K562 (cell line): ENCODE measurements around the gene HDC. TPM values are rescaled to one million over a fixed set of nuclear protein-coding genes. Genes with fewer than 3 reads are reported as not detected.

Experiments used
- SMAD4 ChIP-seq: fragments of 250-450 bp; sonication (Bioruptor Pico); conservative IDR thresholded peaks from 2 replicates; pipeline ENCODE4 v1.8.0; 2021; ENCODE audit warnings: inconsistent platforms, mild to moderate bottlenecking, moderate library complexity
- SMARCC2 ChIP-seq: fragments of 450-650 bp; IDR thresholded peaks from 2 replicates; pipeline ENCODE4 v1.6.1; 2017; ENCODE audit warnings: antibody characterized with exemption, moderate library complexity, mild to moderate bottlenecking, low read depth
- SMC3 ChIP-seq: conservative IDR thresholded peaks from 2 replicates; pipeline ENCODE4 v1.6.1; 2011; ENCODE audit warnings: low read depth, low read length, improper control_type of control experiment; ENCODE audit not compliant: insufficient read depth
- SREBF2 ChIP-seq: sonication (generic); formaldehyde crosslinking; IDR thresholded peaks from 2 replicates; pipeline ENCODE4 v1.4.0; 2020; ENCODE audit warnings: mild to moderate bottlenecking, missing genetic modification reagents
- TEAD1 ChIP-seq, 2 experiments: fragments of 450-650 bp in 1 of 2; sonication (generic) in 1 of 2; formaldehyde crosslinking; IDR thresholded peaks; 2 replicates each; pipeline versions ENCODE4 v1.4.0 to v1.8.0; 2020 to 2022; ENCODE audit warnings: mild to moderate bottlenecking in 2 of 2, missing genetic modification reagents in 1 of 2
- TFAM ChIP-seq: fragments of 250-450 bp; sonication (Bioruptor Pico); conservative IDR thresholded peaks from 2 replicates; pipeline ENCODE4 v1.5.0; 2021; ENCODE audit warnings: mild to moderate bottlenecking, moderate library complexity
- ZNF324 ChIP-seq: fragments of 250-450 bp; sonication (Bioruptor Pico); IDR thresholded peaks from 2 replicates; pipeline ENCODE4 v1.4.0; 2020; ENCODE audit warnings: mild to moderate bottlenecking
- ZNF507 ChIP-seq: conservative IDR thresholded peaks from 2 replicates; pipeline ENCODE4 v1.6.1; 2017; ENCODE audit warnings: missing genetic modification characterization, missing compliant biosample characterization
- polyA plus RNA-seq, 8 experiments: library from polyadenylated mRNA; depleted of rRNA in 4 of 8; stranded (reverse) in 5 of 8; unstranded in 3 of 8; fragments of >200 nt; fragmentation: Nextera tagmentation in 2 of 8; fragmentation: Illumina TruSeq in 1 of 8; extraction: Ambion mirVana in 2 of 8; extraction: Trizol in 1 of 8; gene quantifications; 2 replicates each; pipeline versions ENCODE4 v1.2.1 to v1.2.3, GENCODE V29; 2011 to 2014; ENCODE audit warnings: inconsistent platforms in 1 of 8, missing spikeins in 1 of 8
- total RNA-seq, 7 experiments: library from RNA; depleted of rRNA in 6 of 7; stranded (reverse); fragments of >200 nt in 6 of 7; fragmentation: Illumina TruSeq in 2 of 7; extraction: Trizol in 2 of 7; gene quantifications; 2 replicates each; pipeline versions ENCODE4 v1.2.1 to v1.2.3, GENCODE V29; 2011 to 2021; ENCODE audit warnings: low replicate concordance in 1 of 7
- TF ChIP-seq, protein P1 (sequence below), 2 experiments: fragments of 450-650 bp in 1 of 2; sonication (generic) in 1 of 2; formaldehyde crosslinking in 1 of 2; IDR thresholded peaks; 2 replicates each; pipeline versions ENCODE4 v1.7.1 to v1.9.0; 2016 to 2022; ENCODE audit warnings: inconsistent platforms in 1 of 2, mild to moderate bottlenecking in 1 of 2, missing genetic modification reagents in 1 of 2
- TF ChIP-seq, protein P2 (sequence below): fragments of 250-450 bp; sonication (Bioruptor Pico); IDR thresholded peaks from 2 replicates; pipeline ENCODE4 v1.4.0; 2020; ENCODE audit warnings: mild to moderate bottlenecking, moderate library complexity, borderline replicate concordance

HDC gene
- total and polyA plus RNA-seq, 9 of the 15 experiments (the other 6 are each of a cell fraction or from before 2014, with no cell fraction given): 0.26 to 5.3 (median 0.99) TPM

DNA sequence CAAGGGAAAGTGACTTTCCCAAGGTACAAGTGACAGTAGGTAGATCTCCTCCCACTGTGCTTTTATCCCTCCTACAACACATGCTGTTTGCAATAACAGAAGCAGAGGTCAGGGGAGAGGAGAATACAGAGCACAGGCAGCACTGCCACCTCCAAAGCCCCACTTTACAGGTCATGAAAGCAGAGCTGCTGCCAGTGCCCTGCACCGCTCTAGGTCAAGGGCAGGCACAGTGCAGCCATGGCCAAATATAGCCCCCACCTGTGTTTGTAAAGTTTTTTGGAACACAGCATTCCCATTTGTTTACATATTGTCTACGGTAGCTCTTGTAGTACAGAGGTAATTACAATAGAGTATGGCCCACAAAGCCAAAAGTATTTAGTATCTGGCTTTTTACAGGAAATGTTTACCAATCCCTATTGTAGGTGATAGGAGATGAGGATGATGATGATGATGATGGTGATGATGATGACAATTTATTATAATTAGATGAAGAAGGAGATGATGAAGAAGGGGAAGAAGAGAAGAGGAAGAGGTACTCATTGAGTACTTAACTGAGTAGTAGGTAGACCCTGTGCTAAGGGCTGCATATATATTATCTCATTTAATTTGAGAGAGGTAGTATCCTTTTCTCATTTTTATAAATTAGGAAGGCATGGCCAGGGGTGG, 20.4 kb downstream of the HDC start (continued):
- TF ChIP-seq, protein P1, sequence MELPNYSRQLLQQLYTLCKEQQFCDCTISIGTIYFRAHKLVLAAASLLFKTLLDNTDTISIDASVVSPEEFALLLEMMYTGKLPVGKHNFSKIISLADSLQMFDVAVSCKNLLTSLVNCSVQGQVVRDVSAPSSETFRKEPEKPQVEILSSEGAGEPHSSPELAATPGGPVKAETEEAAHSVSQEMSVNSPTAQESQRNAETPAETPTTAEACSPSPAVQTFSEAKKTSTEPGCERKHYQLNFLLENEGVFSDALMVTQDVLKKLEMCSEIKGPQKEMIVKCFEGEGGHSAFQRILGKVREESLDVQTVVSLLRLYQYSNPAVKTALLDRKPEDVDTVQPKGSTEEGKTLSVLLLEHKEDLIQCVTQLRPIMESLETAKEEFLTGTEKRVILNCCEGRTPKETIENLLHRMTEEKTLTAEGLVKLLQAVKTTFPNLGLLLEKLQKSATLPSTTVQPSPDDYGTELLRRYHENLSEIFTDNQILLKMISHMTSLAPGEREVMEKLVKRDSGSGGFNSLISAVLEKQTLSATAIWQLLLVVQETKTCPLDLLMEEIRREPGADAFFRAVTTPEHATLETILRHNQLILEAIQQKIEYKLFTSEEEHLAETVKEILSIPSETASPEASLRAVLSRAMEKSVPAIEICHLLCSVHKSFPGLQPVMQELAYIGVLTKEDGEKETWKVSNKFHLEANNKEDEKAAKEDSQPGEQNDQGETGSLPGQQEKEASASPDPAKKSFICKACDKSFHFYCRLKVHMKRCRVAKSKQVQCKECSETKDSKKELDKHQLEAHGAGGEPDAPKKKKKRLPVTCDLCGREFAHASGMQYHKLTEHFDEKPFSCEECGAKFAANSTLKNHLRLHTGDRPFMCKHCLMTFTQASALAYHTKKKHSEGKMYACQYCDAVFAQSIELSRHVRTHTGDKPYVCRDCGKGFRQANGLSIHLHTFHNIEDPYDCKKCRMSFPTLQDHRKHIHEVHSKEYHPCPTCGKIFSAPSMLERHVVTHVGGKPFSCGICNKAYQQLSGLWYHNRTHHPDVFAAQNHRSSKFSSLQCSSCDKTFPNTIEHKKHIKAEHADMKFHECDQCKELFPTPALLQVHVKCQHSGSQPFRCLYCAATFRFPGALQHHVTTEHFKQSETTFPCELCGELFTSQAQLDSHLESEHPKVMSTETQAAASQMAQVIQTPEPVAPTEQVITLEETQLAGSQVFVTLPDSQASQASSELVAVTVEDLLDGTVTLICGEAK (IDR thresholded peaks at IDR 0.05): no peak
- TF ChIP-seq, protein P1 (CRISPR knock-in tag; IDR thresholded peaks at IDR 0.05): no peak
- TF ChIP-seq SREBF2 (CRISPR knock-in tag) (no peak), SMC3 (no peak), ZNF507 (tag) (no peak), ZNF324 (CRISPR knock-in tag) (no peak), SMARCC2 (no peak), TFAM (no peak), TEAD1 (CRISPR knock-in tag; IDR thresholded peaks at IDR 0.05) (no peak), SMAD4 (CRISPR knock-in tag) (no peak)
- TF ChIP-seq, protein P2, sequence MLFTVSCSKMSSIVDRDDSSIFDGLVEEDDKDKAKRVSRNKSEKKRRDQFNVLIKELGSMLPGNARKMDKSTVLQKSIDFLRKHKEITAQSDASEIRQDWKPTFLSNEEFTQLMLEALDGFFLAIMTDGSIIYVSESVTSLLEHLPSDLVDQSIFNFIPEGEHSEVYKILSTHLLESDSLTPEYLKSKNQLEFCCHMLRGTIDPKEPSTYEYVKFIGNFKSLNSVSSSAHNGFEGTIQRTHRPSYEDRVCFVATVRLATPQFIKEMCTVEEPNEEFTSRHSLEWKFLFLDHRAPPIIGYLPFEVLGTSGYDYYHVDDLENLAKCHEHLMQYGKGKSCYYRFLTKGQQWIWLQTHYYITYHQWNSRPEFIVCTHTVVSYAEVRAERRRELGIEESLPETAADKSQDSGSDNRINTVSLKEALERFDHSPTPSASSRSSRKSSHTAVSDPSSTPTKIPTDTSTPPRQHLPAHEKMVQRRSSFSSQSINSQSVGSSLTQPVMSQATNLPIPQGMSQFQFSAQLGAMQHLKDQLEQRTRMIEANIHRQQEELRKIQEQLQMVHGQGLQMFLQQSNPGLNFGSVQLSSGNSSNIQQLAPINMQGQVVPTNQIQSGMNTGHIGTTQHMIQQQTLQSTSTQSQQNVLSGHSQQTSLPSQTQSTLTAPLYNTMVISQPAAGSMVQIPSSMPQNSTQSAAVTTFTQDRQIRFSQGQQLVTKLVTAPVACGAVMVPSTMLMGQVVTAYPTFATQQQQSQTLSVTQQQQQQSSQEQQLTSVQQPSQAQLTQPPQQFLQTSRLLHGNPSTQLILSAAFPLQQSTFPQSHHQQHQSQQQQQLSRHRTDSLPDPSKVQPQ: no peak
